ENCODE measurements around the gene AP3B2. TPM values are rescaled to one million over a fixed set of nuclear protein-coding genes. Genes with fewer than 3 reads are reported as not detected.

Gene AP3B2
- total and polyA plus RNA-seq, 4 donors = 0.10 to 0.33 TPM; not detected in 2

DNA sequence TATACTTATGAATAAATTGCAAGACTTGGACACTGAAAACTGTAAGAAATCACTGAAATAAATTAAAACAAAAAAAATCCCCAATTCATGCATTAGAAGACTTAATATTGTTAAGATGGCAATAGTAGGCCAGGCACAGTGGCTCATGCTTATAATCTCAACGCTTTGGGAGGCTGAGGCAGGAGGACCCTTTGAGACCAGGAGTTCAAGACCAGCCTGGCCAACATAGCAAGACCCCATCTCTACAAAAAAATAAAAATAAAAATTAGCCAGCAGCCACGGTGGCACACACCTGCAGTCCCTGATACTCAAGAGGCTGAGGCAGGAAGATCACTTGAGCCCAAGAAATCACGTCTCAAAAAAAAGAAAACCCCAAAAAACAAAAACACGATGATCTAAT is 98.3 kb downstream of the AP3B2 start:
- Histone ChIP-seq H3K27ac (ENCODE audit: low read depth in 1 of 2, low read length in 2 of 2) (no peak overlapping the region), H3K27me3 (ENCODE audit: control insufficient read depth in 4 of 4, insufficient read depth in 4 of 4, low read length in 3 of 4) (no peaks in the 10 kb centered on the region), H3K9me3 (ENCODE audit: control insufficient read depth in 4 of 4, low read length in 3 of 4) (no peaks in the 10 kb centered on the region), H3K4me3 (ENCODE audit: low read depth in 1 of 3, low read length in 3 of 3) (no peak overlapping the region), H3K36me3 (ENCODE audit: control insufficient read depth in 4 of 4, insufficient read depth in 3 of 4, low read depth in 1 of 4, low read length in 3 of 4) (no peaks in the 10 kb centered on the region), H3K9ac (ENCODE audit: low read depth in 1 of 2, low read length in 2 of 2) (no peak overlapping the region), H3K4me1 (ENCODE audit: control insufficient read depth in 4 of 4, insufficient read depth in 4 of 4, low read length in 3 of 4) (no peaks in the 10 kb centered on the region)
- WGBS = 80% methylated on average over 4 of the region's 4 CpGs
- no peak for DNase-seq (ENCODE audit: low spot score)
- no peak for TF ChIP-seq EGR1 (IDR thresholded peaks at IDR 0.05; ENCODE audit: low read depth in 2 of 2)
- TF ChIP-seq ZBTB33 (IDR thresholded peaks at IDR 0.05) = no peak
- TF ChIP-seq TAF1 (conservative IDR thresholded peaks at IDR 0.05) = no peak
- TF ChIP-seq, protein P1, sequence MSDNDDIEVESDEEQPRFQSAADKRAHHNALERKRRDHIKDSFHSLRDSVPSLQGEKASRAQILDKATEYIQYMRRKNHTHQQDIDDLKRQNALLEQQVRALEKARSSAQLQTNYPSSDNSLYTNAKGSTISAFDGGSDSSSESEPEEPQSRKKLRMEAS (IDR thresholded peaks at IDR 0.05) = no peak
- no peak for TF ChIP-seq NR2F2 (IDR thresholded peaks at IDR 0.05)
- TF ChIP-seq JUND (IDR thresholded peaks at IDR 0.05) = no peak
- no peak for TF ChIP-seq FOXA2 (IDR thresholded peaks at IDR 0.05)
- no peak for TF ChIP-seq SP1 (IDR thresholded peaks at IDR 0.05)
- no peak for TF ChIP-seq HNF4G (IDR thresholded peaks at IDR 0.05)
- TF ChIP-seq RAD21 (IDR thresholded peaks at IDR 0.05) = no peak
- TF ChIP-seq, protein P2, sequence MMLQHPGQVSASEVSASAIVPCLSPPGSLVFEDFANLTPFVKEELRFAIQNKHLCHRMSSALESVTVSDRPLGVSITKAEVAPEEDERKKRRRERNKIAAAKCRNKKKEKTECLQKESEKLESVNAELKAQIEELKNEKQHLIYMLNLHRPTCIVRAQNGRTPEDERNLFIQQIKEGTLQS (IDR thresholded peaks at IDR 0.05) = no peak
- TF ChIP-seq, protein P3, sequence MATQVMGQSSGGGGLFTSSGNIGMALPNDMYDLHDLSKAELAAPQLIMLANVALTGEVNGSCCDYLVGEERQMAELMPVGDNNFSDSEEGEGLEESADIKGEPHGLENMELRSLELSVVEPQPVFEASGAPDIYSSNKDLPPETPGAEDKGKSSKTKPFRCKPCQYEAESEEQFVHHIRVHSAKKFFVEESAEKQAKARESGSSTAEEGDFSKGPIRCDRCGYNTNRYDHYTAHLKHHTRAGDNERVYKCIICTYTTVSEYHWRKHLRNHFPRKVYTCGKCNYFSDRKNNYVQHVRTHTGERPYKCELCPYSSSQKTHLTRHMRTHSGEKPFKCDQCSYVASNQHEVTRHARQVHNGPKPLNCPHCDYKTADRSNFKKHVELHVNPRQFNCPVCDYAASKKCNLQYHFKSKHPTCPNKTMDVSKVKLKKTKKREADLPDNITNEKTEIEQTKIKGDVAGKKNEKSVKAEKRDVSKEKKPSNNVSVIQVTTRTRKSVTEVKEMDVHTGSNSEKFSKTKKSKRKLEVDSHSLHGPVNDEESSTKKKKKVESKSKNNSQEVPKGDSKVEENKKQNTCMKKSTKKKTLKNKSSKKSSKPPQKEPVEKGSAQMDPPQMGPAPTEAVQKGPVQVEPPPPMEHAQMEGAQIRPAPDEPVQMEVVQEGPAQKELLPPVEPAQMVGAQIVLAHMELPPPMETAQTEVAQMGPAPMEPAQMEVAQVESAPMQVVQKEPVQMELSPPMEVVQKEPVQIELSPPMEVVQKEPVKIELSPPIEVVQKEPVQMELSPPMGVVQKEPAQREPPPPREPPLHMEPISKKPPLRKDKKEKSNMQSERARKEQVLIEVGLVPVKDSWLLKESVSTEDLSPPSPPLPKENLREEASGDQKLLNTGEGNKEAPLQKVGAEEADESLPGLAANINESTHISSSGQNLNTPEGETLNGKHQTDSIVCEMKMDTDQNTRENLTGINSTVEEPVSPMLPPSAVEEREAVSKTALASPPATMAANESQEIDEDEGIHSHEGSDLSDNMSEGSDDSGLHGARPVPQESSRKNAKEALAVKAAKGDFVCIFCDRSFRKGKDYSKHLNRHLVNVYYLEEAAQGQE (IDR thresholded peaks at IDR 0.05) = no peak
- TF ChIP-seq GABPA (IDR thresholded peaks at IDR 0.05 in 1 of 2, conservative IDR thresholded peaks at IDR 0.05 in 1 of 2) = no peak

Other genes starting within 250 kb of the AP3B2 start
- gene RPS17, start 169.4 kb downstream of the AP3B2 start, total RNA-seq = 1,000 to 10,000 TPM in 1 of 2 donors, 100 to 1,000 TPM in 1; 283 to 1,607 TPM
- gene RPS17, start 169.4 kb downstream of the AP3B2 start, polyA plus RNA-seq = 1,000 to 10,000 TPM in 1 of 2 donors, 100 to 1,000 TPM in 1; 289 to 1,088 TPM
- under 1 TPM; under 0.01 to 0.14 TPM for gene CPEB1, start 62.5 kb downstream of the AP3B2 start, total RNA-seq
- under 1 TPM in 1 of 2 donors, not detected in 1; 0.05 TPM for gene CPEB1, start 62.5 kb downstream of the AP3B2 start, polyA plus RNA-seq
- under 1 TPM; under 0.01 to 0.05 TPM for gene FSD2, start 96.2 kb upstream of the AP3B2 start, total RNA-seq
- gene FSD2, start 96.2 kb upstream of the AP3B2 start, polyA plus RNA-seq = under 1 TPM in 1 of 2 donors, not detected in 1; 0.10 TPM
- 1 to 10 TPM; 3.8 to 4.0 TPM for gene WHAMM, start 99.8 kb upstream of the AP3B2 start, total RNA-seq
- 1 to 10 TPM; 2.5 TPM for gene WHAMM, start 99.8 kb upstream of the AP3B2 start, polyA plus RNA-seq
- 10 to 100 TPM in 1 of 2 donors, 1 to 10 TPM in 1; 4.3 to 62.0 TPM for gene HOMER2, start 242.8 kb upstream of the AP3B2 start, total RNA-seq
- 10 to 100 TPM; 22.1 to 25.0 TPM for gene HOMER2, start 242.8 kb upstream of the AP3B2 start, polyA plus RNA-seq

All from liver (tissue), 9 donors.